Superior temporal gyrus (tissue), 1 donor: Measurements from ENCODE around the gene FOXL2.

Experiments used
- DNase-seq: peaks from one replicate; pipeline ENCODE4 v3.0.0-alpha.2; 2016; ENCODE audit errors: extremely low spot score

The FOXL2 gene

DNA sequence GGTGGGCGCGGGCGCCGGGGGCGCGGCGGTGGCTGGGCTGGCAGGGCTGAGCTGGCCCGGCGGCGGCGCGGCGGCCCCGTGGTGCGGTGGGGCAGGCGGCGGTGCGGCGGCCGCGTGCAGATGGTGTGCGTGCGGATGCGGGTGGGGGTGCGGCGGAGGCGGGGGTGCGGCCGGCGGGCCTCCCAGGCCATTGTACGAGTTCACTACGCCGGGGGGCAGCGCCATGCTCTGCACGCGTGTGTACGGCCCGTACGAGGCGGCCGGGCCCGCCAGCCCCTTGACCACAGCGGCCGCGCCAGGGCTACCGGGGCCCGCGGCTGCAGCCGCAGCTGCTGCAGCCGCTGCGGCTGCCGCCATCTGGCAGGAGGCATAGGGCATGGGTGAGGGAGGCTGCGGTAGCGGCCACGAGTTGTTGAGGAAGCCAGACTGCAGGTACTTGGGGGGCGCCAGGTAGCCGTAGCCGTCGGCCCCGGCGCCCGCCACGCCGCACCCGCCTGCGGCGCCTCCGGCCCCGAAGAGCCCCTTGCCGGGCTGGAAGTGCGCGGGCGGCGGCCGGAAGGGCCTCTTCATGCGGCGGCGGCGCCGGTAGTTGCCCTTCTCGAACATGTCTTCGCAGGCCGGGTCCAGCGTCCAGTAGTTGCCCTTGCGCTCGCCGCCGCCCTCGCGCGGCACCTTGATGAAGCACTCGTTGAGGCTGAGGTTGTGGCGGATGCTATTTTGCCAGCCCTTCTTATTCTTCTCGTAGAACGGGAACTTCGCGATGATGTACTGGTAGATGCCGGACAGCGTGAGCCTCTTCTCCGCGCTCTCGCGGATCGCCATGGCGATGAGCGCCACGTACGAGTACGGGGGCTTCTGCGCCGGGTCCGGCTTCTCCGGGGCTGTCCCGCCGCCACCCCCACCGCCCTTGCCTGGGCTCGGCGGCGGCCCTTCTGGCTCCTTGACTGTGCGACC, 951 bp downstream of the FOXL2 start:
- no peak for DNase-seq

DNA sequence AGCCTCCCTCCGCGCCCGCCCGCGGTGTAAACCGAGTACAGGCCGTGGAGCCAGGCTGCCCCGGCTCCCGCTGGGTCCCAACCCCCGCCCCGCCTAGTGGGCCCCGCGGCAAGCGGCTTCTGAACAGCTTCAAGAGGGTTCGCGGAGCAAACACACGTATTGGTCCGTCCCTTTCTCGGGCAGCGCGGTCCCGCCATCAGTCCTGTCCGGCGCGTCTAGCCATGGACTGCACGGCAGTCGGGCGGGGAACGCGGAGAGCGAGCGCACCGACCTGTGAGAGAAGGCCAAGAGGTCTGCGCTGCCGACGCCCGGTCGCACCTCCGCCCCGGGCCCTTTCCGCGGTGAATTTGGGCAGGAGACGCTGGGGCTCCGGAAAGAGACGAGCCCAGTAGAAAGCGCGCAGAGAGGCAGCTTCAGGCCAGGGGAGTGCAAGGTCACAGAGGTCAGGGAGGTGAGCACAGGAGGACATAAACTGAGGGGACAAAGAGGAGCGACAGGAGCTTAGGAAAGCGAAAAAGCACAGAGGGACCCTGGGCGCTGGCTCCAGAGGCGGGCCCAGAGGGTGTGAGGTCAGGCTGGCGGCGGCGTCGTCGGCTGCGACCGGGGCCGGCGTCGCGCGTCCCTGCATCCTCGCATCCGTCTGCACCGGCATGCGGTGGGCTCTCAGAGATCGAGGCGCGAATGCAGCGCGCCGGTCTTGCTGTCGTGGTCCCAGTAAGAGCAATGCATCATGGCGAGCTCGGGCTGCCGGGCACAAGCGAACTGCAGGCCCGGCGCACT, 1.8 kb downstream of the FOXL2 start:
- no peak for DNase-seq

DNA sequence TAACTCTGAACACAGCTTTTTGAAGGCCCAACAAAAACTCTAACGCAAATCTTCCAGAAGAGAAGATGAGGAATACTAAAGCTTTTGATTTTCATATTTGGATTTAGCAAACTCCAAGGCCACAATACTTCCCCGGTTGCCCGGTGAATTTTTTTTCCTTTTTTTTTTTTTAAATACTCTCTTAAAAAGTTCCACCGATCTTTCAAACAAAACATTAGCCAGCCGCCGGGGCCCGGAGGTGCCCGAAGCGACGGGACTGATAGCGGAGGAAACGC, 2.3 kb downstream of the FOXL2 start:
- DNase-seq, result no peak

DNA sequence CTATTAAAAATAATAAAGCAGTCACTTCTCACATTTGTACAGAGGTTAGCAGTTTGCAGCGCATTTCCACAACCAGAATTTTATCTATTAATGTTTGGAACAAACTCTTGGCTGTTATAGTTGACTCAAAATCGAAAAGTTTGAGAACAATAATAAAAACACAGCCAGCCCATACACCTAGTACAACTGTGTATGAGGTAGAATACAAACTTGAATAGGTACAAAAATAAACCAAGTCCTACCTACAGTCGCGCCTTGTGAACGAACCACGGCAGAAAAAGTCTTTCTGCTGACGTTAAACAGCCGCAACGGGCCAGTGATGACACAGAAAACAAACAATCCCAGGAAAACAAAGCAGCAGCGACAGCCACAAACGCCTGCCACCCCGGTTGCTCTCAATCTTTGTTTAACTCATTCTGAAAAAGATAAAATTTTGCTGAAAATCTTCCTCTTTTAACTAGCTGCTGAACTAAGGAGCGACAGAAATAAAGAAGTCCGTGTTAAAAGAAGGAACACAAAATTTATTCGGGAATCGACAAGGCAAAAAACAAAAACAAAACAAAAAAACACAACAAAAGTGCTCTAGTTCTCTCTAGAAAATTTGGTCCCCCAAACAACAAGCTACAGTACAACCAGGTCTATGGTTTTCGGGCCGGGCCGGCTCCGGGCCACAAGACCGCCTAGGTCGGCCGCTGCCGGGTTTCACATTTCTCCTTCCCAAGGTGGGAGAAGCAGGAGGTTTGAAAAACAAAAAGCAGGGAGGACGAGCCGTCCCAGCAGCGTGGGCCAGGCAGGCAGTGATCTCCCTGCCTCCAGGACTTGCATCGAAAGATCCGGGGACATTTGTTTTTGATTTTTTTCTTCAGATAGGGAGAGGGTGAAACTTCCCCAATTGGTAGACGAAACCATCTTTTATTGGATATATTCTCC, 2.9 kb downstream of the FOXL2 start:
- DNase-seq, result no peak

DNA sequence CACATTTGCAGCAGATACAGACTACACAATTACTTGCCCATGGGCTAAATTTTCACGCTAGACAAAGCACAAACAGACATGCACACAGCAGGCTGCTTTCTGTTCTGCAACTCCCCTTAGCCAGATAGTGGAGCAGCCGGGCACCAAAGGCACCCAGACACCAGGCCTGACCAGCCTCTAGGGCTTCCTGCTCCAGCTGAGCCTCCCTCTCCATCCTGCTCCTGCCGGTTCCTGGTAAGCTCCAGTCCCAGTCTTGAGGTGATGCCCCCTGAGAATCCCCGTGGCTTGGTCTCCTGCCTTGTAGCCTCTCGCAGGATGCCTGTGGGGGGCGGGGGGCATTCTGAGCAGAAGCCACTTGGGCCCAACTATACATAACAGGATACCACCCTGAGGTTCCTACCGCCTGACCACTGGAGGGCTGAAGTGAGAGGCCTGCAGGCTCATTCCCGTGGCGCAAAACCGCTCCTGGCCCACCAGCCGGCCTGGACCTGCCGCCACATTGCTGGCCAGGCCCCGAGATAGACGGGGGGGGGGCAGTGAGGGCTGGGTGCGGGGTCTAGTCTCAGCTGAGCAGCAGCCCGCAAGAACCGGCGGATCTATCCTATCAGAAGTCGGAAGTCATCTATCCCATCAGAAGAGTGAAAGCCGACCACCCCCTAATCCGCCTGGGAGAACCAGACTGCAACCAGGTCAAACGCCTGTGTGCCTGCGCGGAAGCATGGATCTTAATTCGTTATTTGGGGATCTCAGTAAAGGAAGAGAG, 3.9 kb downstream of the FOXL2 start:
- DNase-seq, result no peak

DNA sequence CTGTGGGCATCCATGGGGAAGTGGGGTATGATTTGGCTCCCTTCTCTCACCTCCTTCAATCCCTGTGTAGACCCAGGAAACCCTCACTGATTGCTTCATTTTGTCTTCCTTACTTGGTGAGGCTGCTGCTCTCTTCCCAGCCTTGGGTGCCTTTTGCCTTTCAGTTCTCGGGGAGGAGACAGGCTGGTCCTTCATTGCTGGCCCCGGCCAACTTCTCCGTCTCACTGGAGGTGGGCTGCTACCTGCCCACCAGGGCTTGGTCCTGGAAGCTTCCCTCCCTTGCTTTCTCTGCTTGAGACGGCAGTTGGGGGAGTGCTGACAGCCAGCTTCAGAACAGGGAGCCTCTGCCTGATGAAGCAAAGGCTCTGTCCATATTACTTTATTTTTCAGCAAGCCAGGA, 4.7 kb downstream of the FOXL2 start:
- DNase-seq, result no peak

DNA sequence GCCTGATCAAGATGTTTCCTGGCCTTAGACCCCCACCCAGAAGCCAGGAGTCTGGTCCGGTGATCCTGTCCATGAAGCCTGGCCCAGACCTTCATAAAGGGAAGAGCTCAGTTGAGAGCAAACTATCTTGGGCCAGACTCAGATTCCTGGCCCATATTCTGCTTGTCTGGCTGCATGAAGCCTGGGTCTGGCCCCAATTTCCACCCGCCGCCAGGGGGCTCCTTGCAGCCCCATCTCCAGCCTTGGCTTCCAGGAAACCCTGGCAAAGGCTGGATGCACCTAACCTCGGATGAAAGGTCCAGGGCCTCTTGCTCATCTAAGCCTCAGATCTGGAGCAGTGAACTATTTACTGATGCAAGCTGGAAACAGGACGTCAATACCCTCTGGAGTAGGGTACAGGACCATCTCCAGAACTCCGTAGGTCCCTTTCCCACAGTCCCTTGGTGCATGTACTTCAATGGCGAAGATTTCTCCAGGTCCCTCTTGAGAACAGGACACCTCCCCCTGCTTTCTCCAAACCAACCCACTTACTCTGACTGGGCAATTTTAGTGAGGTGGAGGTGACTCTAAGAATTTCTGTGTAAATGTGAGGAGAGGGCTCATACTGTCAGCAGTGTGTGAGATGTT, 5.6 kb downstream of the FOXL2 start:
- no peak for DNase-seq

DNA sequence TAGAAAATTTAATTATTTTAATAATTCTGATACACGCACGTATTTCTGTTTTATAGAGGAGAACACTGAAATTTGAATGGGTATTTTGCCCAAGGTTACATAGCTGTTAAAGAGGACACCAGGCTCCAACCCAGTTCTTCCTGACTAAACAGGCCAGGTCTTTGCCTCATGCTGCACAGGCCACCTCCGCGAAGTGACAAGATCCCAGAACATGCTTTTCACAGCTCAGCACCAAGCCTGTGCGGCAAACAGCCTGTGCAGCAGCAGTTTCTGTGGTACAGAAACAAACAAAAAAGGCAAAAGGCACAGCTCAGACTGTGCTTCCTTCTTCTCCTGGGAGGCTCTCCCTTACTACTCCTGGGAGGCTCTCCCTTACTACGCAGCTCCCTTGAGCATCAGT, 6.5 kb downstream of the FOXL2 start:
- no peak for DNase-seq

DNA sequence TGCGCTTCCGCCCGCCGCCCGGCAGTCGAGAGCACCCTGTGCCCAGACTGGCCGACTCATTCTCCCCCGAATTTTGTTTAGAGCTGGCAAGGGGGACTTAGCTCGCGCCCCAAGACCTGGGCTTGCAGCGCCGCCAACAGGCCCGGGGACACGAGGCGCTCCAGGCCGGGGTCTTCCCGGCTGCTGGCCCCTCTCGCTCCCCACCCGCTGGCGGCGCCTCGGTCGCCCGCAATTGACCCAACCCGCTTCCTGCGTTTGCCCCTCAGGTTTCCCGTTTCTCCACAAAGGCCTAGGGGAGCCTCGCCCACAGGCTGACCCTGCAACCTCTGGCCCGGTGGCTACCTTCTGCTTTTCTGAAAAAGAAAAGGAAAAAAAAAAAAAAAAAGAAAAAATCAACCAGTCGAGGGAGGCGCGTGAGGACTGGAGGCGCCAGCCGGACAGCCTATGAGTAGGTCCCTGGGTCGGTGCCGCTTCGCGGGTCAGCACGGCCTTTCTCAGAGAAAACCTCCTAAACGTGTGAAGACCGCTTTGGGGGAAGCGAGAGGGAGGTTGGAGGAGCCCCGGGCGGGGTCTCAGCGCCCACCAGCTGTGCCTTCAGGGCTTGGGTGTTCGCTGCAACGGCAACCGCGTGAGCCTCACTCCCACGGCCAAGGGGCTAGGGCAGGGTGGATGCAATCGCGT, 7.2 kb downstream of the FOXL2 start:
- no peak for DNase-seq

DNA sequence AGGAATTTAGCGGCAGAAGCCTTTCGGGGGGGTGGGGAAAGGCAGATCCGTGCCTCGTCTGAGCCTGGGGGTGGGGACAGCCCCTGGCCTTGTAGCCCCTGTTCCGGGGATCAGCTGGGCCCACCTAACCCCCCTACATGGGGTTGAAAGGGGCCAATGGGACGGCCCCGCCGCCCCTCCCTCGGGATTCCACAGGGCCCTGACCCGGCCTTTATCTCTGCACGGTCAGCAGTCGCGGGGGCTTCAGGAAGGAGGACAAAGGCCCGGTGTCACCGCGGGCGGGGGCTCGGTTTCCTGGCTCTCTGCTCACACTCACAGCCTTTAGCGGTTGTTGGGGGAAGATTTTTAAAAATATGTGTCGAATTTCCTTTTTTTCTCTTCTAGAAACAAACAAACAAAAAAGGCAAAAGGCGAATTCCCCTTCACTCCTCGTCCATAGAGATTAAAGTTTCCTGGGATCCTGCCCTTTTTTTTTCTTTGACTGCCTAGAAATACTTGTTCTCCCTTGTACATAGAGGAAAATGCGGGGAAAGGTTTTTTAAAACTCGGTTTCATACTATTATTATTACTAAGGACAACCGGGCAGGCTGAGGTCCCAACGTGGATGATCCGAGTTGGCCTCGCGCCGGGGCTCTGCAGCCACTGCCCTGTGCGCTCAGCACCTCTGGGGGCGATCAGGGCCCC, 7.9 kb downstream of the FOXL2 start:
- DNase-seq, result no peak

DNA sequence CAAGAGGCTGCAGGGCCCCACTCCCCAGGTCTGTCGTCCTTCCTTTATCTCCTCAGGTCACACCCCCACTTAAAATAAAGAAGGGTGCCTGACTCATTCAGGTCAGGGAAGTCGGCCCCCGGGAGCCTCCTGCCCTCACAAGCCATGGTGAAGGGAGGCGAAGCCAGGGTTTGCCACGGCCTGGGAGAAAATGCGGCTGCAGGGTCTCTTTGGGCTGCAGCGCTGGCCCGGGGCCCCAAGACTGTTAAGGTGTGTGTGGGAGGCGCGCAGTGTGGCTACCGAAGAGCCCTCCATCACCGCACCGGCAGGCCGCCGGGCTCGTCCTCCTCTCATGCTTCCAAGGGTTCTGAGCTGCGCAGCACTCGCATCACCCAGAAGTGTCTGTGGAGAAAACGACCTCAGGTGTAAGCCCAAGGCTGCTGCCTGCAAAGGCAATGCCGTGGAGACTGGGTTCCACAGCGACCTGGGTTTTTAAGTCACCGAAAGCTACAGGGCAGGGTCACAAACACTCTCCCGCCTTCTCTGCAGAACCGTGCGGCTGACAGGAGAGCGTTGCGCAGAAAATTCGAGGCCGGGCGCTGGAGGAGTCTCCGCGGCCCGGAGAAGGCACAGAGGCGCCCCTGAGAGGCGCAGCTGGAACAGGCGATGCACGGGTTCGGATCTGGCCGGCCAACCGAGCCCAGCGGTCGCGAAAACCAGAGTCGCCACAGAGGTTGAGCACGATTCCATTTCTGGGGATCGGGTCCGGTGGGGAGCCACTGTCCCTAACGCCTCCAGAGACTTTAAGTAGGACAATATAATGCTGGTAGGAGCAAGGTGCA, 8.7 kb downstream of the FOXL2 start:
- no peak for DNase-seq

DNA sequence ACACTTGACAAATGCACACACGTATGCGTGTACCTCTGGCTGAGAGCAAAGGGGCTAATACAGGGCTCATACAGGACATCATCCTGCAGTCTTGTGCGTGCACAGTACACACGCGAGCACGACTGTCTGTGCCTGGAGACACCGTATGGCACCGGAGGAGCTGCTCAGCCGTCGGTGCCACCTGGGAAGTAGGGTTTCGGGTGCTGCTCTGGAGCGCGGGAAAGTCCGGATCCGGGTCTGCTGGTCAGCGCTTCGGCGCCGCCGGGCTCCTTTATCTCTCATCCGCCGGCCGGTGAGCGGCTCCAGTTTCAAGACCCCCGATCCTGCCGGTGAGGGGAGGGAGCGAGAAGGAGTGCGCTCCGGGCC, 9.3 kb downstream of the FOXL2 start:
- DNase-seq, result no peak

DNA sequence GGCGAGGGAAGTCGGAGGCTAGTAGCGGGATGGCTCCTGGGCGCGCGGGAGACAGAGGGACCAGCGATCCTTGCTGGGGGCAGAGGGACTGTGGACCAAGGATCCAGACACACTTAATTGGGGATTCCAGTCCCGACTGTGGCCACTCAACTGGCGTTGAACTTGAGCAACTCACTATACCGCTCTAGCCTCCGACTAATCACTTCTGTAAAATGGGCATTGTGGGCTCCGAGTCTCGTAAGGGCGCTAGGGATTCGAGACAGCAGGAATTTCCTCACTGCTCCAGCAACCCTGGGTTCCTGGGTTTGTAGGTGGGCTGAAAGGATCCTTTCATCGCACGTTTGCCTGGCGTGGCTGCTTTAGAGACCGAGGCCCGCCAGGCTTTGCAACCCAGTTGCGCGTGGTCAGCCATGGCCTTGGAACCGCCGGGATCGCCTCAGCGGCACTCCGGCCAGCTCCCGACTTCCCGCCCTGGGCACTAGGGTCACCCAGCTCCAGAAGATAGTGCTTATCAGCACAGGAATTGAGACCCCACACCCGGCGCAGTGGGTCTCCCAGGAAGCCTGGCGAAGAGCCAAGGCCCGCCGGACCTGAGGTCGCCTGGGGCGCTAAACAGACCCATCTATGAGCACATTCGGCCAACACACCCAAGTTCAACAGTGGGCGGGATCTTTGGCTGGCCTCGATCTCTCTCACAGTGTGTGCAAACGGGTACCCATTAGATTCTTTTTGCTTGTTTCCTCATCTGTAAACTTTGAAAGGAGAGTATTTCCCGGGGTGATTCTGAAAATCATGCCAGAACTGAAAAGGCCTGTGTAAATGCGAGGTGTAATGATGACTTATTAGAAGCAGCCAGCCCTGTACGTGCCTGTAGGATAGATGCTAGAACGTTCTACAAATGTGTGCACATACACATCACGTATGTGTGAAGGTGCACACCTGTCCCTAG, 9.9 kb downstream of the FOXL2 start:
- no peak for DNase-seq

DNA sequence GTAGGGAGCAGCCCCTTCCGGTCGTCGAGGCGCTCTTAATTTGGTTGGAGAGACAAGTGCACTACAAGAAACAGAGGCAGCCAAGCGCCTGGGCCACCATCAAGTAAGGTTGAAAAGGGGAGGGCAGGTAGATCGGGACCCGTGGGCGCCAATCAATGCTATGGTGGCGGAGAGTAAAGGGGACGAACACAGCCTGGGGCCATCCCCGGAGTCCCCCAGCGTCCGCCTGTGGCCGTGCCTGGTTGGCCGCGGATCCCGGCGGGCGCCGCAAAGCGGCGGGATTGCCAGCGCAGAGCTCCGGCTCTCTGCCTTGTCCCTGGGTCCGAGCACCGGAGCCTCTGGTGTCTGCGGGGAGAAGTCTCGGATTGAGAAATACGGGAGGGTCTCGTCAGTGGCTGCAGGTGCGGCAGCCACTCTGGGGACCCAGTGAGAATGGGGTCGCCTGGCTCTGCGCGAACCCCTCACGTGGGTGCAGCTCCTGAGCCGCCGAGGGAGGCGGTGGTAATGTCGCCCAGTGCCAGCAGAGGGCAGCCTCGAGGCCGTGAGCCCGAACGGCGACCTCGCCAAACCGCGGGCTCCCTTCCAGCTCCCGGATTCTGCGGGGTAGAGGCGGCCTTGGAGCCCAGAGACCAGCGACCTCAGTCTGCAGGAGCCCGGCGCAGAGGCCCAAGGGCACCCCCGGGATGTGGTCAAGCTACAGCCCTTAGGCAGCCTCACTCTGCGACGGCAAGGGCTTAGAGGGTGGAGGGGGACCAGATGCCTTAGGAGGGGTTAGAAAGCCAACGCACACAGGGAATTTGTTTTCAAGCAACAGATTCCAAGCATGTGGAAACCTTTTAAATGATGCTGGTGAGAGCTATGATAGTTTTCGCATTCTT, 10.8 kb downstream of the FOXL2 start:
- peak; percentile 50 for DNase-seq

DNA sequence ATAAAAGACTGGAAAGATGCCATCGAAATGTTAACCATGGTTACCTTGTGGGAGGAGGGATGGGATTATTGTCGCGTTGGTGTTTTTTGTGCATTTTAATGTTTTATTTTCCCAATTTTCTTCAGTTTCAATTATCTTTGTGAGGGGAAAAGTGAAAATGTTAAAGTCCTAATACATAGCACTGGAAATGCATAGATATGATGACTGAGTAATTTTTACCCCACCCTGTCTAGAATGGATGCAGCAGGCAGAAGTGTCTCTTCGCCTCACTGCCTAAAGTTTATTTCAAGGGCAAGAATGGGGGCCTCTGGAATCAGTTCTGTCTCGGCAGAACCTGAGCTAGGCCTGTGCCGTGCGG, 11.5 kb downstream of the FOXL2 start:
- DNase-seq, result no peak

DNA sequence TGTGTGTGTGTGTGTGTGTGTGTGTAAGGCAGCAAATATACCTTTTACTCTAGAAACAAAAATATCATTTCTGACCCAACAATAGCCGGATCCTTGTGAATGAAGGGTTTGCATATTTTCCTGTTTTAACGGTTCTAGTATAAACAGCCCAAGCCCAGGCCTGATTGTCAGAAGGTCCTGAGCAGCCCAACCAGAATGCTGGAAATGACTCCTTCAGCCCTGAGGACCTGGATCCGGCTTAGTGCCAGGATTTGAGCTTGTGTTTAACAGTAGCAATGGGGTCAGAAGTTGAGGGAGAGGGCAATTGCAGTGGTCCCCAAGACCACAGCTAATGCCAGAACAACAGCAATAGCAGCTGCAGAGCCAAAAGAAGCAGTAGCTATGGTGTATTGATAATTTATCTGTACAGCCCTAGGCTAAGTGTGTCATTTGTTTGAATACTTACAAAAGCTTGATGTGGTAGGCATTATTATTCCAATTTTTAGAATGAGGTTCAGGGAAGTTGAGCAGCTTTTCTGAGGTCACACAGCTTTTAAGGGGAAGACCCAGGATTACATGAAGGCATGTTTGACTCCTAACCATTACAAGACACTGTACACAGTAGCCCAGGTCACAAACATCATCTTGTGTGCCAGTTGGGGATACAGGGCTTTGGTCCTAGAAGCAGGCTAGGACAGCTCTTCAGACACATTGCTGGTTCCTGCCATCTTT, 12.8 kb downstream of the FOXL2 start:
- no peak for DNase-seq
